Testis (tissue), 2 donors: Measurements from ENCODE around the gene SOX1.

ENCODE experiments used
- POLR2A ChIP-seq: fragments of 450-650 bp; IDR thresholded peaks from one replicate; pipeline ENCODE4 v1.6.1; 2017; ENCODE audit warnings: antibody characterized with exemption, mild to moderate bottlenecking, moderate library complexity
- TF ChIP-seq, protein P1 (sequence below), 3 experiments: fragments of 450-650 bp in 2 of 3; fragments of 200-600 bp in 1 of 3; sonication (generic) in 1 of 3; IDR thresholded peaks; one replicate each; pipeline ENCODE4 v1.5.1; 2016 to 2019; ENCODE audit warnings: antibody characterized with exemption in 3 of 3, mild to moderate bottlenecking in 2 of 3, moderate library complexity in 1 of 3

GRCh38 chr13:112064222-112064621 is 2.7 kb upstream of the SOX1 start:
- TF ChIP-seq, protein P1, sequence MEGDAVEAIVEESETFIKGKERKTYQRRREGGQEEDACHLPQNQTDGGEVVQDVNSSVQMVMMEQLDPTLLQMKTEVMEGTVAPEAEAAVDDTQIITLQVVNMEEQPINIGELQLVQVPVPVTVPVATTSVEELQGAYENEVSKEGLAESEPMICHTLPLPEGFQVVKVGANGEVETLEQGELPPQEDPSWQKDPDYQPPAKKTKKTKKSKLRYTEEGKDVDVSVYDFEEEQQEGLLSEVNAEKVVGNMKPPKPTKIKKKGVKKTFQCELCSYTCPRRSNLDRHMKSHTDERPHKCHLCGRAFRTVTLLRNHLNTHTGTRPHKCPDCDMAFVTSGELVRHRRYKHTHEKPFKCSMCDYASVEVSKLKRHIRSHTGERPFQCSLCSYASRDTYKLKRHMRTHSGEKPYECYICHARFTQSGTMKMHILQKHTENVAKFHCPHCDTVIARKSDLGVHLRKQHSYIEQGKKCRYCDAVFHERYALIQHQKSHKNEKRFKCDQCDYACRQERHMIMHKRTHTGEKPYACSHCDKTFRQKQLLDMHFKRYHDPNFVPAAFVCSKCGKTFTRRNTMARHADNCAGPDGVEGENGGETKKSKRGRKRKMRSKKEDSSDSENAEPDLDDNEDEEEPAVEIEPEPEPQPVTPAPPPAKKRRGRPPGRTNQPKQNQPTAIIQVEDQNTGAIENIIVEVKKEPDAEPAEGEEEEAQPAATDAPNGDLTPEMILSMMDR (IDR thresholded peaks at IDR 0.05) = no peak
- TF ChIP-seq POLR2A = no peak
